Pancreas (tissue), 10 donors: ENCODE measurements around the gene ZNF385C. TPM values are rescaled to one million over a fixed set of nuclear protein-coding genes. Genes with fewer than 3 reads are reported as not detected.
A peak's percentile ranks its signal among the peaks of the same experiment; 100 is the strongest.
"Not testable (repeated sequence)": the region's sequence is repeated elsewhere in the genome, so short reads cannot be mapped to it uniquely, and the experiment has no call there.

Experiments
- ATAC-seq, 4 donors: fragments of 200-7000 bp; cut with Tn5 transposase; one replicate each; pipeline versions ENCODE4 v1.8.0 to v1.9.1; 2020; ENCODE audit warnings: mild to moderate bottlenecking in 4 of 4, moderate library complexity in 4 of 4
- DNase-seq, 6 donors: peaks; one replicate each; pipeline ENCODE4 v3.0.0-alpha.2; 2020
- FAIRE-seq: peaks from 2 replicates; lab custom pipeline; 2012; peaks lifted over from hg19 to GRCh38; lab: Jason Lieb, UNC
- H3K27ac ChIP-seq, 4 donors: fragments of 200-600 bp; sonication (generic); 1 replicate in 3 of 4; 2 replicates in 1 of 4; pipeline versions ENCODE4 v1.5.0 to v1.8.0; 2020
- H3K27me3 ChIP-seq, 4 donors: fragments of 200-600 bp; one replicate each; pipeline ENCODE4 v1.8.0; 2021
- H3K36me3 ChIP-seq, 3 donors: fragments of 200-600 bp; sonication (generic) in 1 of 3; one replicate each; pipeline versions ENCODE4 v1.5.0 to v1.8.0; 2020 to 2021
- H3K4me1 ChIP-seq, 3 donors: fragments of 200-600 bp; one replicate each; pipeline ENCODE4 v1.8.0; 2021
- H3K4me3 ChIP-seq, 4 donors: fragments of 200-600 bp; sonication (generic) in 2 of 4; one replicate each; pipeline versions ENCODE4 v1.5.0 to v1.8.0; 2020 to 2021
- H3K9me3 ChIP-seq, 4 donors: fragments of 200-600 bp; one replicate each; pipeline ENCODE4 v1.8.0; 2021
- WGBS, 2 donors: extraction: QIAGEN DNeasy Blood & Tissue Kit; methylation state at CpG; one replicate each; pipeline ENCODE4 v1.1.7; 2013; 5-methylcytosine and 5-hydroxymethylcytosine counted together
- intact Hi-C, 3 donors: fragments of 100-400 bp; cut with DNase I; formaldehyde crosslinking; loops; one replicate each; pipeline versions ENCODE4 v1.11.1 to v1.14.2; 2022
- polyA plus RNA-seq, 2 donors: library from polyadenylated mRNA; stranded (reverse); fragments of 200-250 nt; gene quantifications; one replicate each; pipeline ENCODE4 v1.2.3, GENCODE V29; 2013
- total RNA-seq, 6 donors: library from RNA; stranded (reverse); fragmentation: NEBNext Ultra II Directional in 4 of 6; extraction: Animal tissue kit (Norgen Biotek cat#: 25700) in 4 of 6; gene quantifications; one replicate each; pipeline versions ENCODE4 v1.2.1 to v1.2.4, GENCODE V29; 2021 to 2023
- TF ChIP-seq, protein P1 (sequence below), 4 donors: fragments of 200-600 bp; sonication (generic) in 3 of 4; IDR thresholded peaks; one replicate each; pipeline versions ENCODE4 v1.5.0 to v1.8.0; 2021; ENCODE audit warnings: antibody characterized with exemption in 4 of 4
- donor health status: healthy with polysubstance abuse.
- donor health status: DM: no; HTN: no; CAD: no; lungs with moderate emphysema.
- donor health status: DM: no; HTN: no; CAD: no.
- donor health status: control.
- donor health status: control.
- donor health status: Bipolar disorder and iron deficiency.
- donor health status: DM: yes; HTN: yes; CAD: no.
- donor health status: DM: no; HTN: no; CAD: no.
- donor health status: DM: no; HTN: no; CAD: no.
- donor health status: DM: yes; HTN: yes; CAD: no.

ZNF385C gene
- total and polyA plus RNA-seq, 8 donors: 0.67 to 2.6 (median 1.6) TPM

DNA sequence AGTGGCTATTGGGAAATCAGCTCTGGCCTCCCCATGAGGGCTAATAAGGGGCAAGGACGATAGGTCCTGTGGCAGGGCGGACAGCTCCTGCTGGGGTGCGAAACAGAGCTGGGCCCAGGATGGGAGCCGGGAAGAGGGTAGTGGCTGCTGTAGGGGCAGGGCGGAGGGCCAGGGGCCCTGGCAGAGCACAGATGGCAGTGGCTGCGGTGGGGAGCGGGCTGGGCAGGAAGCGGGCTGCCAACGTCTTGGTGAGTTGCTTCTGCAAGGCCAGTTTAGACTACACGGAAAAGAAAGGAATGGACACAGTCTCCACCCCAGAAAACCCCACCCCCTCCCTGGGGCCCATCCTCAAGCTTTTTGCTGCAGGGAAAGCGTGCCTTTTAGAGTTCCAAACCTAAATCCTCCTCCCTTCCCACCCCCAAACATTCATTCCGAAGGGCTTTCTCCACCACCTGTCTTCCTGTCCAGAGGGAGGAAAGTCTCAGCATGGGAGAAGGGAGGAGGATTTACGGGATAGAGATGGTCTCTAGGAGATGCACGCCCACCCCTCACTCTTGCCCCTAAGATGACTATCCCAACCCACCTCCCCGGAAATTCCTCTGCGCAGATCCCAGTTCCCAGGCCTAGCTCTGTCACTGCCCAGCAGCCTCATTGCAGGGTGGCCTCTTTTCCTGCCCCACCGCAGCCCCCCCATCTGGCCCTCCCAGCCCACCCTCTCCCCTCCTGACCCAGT lies 71.2 kb downstream of the ZNF385C start:
- DNase-seq: no peak
- peaks cover 0 to 12% (median 0%) of the 10 kb centered on the region in 3 donors for H3K4me1 ChIP-seq
- FAIRE-seq: no peak
- peaks cover 0 to 14% (median 10%) of the 10 kb centered on the region in 3 donors for H3K36me3 ChIP-seq
- H3K27ac ChIP-seq: no peak overlapping the region
- WGBS, 2 donors: 72 to 74% methylated on average over 17 of the region's 17 CpGs
- TF ChIP-seq, protein P1, sequence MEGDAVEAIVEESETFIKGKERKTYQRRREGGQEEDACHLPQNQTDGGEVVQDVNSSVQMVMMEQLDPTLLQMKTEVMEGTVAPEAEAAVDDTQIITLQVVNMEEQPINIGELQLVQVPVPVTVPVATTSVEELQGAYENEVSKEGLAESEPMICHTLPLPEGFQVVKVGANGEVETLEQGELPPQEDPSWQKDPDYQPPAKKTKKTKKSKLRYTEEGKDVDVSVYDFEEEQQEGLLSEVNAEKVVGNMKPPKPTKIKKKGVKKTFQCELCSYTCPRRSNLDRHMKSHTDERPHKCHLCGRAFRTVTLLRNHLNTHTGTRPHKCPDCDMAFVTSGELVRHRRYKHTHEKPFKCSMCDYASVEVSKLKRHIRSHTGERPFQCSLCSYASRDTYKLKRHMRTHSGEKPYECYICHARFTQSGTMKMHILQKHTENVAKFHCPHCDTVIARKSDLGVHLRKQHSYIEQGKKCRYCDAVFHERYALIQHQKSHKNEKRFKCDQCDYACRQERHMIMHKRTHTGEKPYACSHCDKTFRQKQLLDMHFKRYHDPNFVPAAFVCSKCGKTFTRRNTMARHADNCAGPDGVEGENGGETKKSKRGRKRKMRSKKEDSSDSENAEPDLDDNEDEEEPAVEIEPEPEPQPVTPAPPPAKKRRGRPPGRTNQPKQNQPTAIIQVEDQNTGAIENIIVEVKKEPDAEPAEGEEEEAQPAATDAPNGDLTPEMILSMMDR (IDR thresholded peaks at IDR 0.05): no peak
- H3K27me3 ChIP-seq: no peaks in the 10 kb centered on the region
- no peak for ATAC-seq
- H3K4me3 ChIP-seq: no peak overlapping the region
- no peaks in the 10 kb centered on the region for H3K9me3 ChIP-seq
- intact Hi-C loops: loop anchor here in 2 of 3 donors (10.0 kb wide), 2 partner anchors 78 to 88 kb away; partner anchors contain the start of gene DHX58 (in 1 of the 2)

DNA sequence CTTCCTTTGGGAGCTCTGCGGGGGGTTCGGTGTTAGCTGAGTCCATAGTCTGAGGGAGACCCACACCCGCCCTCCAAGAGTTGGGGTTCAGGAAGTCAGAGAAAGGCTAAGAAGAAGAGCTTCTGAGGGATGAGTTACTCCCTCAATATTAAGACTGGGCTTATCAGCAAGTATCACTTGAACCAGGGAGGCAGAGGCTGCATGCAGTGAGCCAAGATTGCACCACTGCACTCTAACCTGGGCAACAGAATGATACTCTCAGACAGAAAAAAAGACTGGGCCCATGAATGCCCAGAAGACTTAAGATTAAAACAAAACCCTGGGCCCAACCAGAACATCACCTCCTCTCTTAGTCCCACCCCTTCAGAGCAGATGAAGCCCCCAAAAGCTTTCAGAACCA lies 72.3 kb downstream of the ZNF385C start:
- DNase-seq (no peak), ATAC-seq (no peak), FAIRE-seq (no peak)
- peaks cover 0 to 14% (median 10%) of the 10 kb centered on the region in 3 donors for H3K36me3 ChIP-seq
- H3K9me3 ChIP-seq: no peaks in the 10 kb centered on the region
- peaks cover 4 to 18% (median 5%) of the 10 kb centered on the region in 3 donors for H3K4me1 ChIP-seq
- no peak overlapping the region for H3K27ac ChIP-seq
- TF ChIP-seq, protein P1 (IDR thresholded peaks at IDR 0.05): no peak
- 92 to 93% methylated on average over 3 of the region's 3 CpGs for WGBS, 2 donors
- intact Hi-C loops: loop anchor here in 2 of 3 donors (10.0 kb wide), 2 partner anchors 79 to 89 kb away; partner anchors contain the start of gene DHX58 (in 1 of the 2)
- no peak overlapping the region for H3K4me3 ChIP-seq
- H3K27me3 ChIP-seq: no peaks in the 10 kb centered on the region

DNA sequence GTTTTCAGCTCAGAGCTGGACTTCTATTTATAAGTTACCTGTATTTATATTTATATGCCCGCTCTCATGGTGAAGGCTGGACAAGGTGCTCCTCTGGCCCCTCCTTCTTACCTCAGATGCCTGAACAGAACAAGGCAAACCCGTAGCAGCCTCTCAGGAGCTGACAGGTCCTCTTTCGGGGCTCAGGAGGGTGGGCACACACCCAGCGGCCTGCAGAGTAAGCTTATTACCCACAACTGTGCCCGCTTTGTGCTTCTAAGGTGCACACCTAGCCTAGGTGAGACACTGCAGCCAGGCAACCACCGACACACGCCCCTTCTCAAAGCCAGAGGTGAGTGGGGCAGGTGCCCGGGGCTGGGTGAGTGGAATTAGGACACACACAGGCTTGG lies 73.1 kb downstream of the ZNF385C start:
- H3K9me3 ChIP-seq: no peaks in the 10 kb centered on the region
- 49 to 51% methylated on average over 8 of the region's 8 CpGs for WGBS, 2 donors
- intact Hi-C loops: loop anchor here in 2 of 3 donors (10.0 kb wide), 2 partner anchors 80 to 90 kb away; partner anchors contain the start of gene DHX58 (in 1 of the 2)
- TF ChIP-seq, protein P1 (IDR thresholded peaks at IDR 0.05): no peak
- DNase-seq: peak in 1 of 6 donors; percentile 33
- H3K4me3 ChIP-seq: no peak overlapping the region
- H3K27ac ChIP-seq: peak overlapping the region in 2 of 4 donors; percentile 51 to 67
- ATAC-seq: peak in 1 of 4 donors; percentile 21
- H3K27me3 ChIP-seq: no peaks in the 10 kb centered on the region
- H3K36me3 ChIP-seq: peaks cover 0 to 14% (median 10%) of the 10 kb centered on the region in 3 donors
- no peak for FAIRE-seq
- peaks cover 9 to 23% (median 10%) of the 10 kb centered on the region in 3 donors for H3K4me1 ChIP-seq

DNA sequence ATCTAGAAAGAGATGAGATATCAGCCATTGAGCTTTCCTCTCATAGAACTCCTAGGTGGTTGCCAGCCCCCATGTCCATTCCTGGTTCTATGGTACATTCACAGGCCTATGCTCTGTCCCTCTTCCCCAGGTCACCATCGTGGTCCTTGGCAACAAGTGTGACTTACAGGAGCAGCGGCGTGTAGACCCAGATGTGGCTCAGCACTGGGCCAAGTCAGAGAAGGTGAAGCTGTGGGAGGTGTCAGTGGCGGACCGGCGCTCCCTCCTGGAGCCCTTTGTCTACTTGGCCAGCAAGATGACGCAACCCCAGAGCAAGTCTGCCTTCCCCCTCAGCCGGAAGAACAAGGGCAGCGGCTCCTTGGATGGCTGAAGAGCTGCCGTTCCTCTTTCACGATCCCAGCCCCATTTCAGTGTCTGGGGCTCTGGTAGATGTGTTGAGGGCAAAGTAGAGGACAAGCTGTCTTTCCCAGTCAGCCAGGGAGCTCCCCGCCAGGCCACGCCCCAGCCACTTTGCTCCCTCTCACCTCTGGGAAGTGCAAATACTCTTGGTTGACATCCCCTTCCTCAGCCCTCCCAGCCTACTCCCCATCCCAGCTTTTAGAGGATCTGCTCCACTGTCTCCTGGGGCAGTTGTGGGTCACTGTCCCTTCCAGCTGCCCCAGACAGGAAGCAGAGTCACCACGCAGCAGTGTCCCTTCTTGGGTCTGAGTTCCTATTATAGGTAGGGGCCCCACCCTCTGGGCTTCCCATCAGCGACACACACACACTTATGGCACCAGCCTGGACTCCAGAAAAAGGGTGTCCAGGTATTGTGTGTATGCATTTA lies 74.5 kb downstream of the ZNF385C start:
- no peaks in the 10 kb centered on the region for H3K9me3 ChIP-seq
- FAIRE-seq: no peak
- peak overlapping the region in 2 of 4 donors; percentile 51 to 67 for H3K27ac ChIP-seq
- DNase-seq: peak in 1 of 6 donors; percentile 56
- WGBS, 2 donors: 80 to 83% methylated on average over 15 of the region's 15 CpGs
- H3K36me3 ChIP-seq: peaks cover 0 to 14% (median 10%) of the 10 kb centered on the region in 3 donors
- H3K4me1 ChIP-seq: peaks cover 9 to 23% (median 10%) of the 10 kb centered on the region in 3 donors
- no peak overlapping the region for H3K4me3 ChIP-seq
- TF ChIP-seq, protein P1 (IDR thresholded peaks at IDR 0.05): no peak
- H3K27me3 ChIP-seq: no peaks in the 10 kb centered on the region
- ATAC-seq: no peak
- intact Hi-C loops: loop anchor here (5.0 to 10.0 kb wide), 3 partner anchors 81 to 94 kb away; partner anchors contain the start of gene DHX58 (in 1 of the 3)

DNA sequence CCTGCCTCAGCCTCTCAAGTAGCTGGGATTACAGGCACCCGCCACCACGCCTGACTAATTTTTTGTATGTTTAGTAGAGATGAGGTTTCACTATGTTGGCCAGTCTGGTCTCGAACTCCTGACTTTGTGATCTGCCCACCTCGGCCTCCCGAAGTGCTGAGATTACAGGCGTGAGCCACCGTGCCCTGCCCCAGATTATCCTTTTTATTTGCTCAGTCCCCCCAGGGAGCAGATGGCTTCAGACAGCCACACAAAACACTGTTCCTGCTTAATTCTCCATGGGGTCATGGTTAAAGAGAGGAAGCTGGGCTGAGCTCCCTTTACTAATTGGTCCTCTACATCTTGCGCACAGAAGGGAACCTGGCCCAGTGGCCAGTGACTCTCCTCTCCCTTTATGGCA lies 77.4 kb downstream of the ZNF385C start:
- not testable (repeated sequence) for H3K27me3 ChIP-seq, ATAC-seq, DNase-seq, FAIRE-seq, H3K27ac ChIP-seq, H3K9me3 ChIP-seq
- intact Hi-C loops: loop anchor here (5.0 to 10.0 kb wide), 3 partner anchors 84 to 96 kb away; partner anchors contain the start of gene DHX58 (in 1 of the 3)
- 54 to 64% methylated on average over 8 of the region's 8 CpGs for WGBS, 2 donors
- H3K4me1 ChIP-seq: peaks cover 18 to 31% (median 21%) of the 10 kb centered on the region in 3 donors
- H3K4me3 ChIP-seq: peak overlapping the region in 3 of 4 donors; percentile 85 to 94 (median 88)
- H3K36me3 ChIP-seq: peaks cover 0 to 14% (median 10%) of the 10 kb centered on the region in 3 donors
